Osteoblast (primary cell): ENCODE data around the gene GCSAM. TPM values are rescaled to one million over a fixed set of nuclear protein-coding genes. Genes with fewer than 3 reads are reported as not detected.

Experiments used
- DNase-seq: peaks from one replicate; pipeline ENCODE4 v3.0.0; 2011; ENCODE audit warnings: low spot score, mixed read lengths; ENCODE audit not compliant: insufficient read length; ENCODE audit errors: missing footprints
- H2AFZ ChIP-seq: 2 replicates; pipeline ENCODE4 v1.6.0; 2011; ENCODE audit warnings: mild to moderate bottlenecking, low read length
- H3K27ac ChIP-seq: 2 replicates; pipeline ENCODE4 v1.5.1; 2011; ENCODE audit warnings: mild to moderate bottlenecking, low read depth, low read length, moderate library complexity
- H3K27me3 ChIP-seq: 2 replicates; pipeline ENCODE4 v1.6.0; 2012; ENCODE audit warnings: mild to moderate bottlenecking, control low read depth, inconsistent platforms, low read length, moderate library complexity; ENCODE audit not compliant: insufficient read depth
- H3K36me3 ChIP-seq: 2 replicates; pipeline ENCODE4 v1.5.1; 2011; ENCODE audit warnings: mild to moderate bottlenecking, low read length, control low read depth, moderate library complexity; ENCODE audit not compliant: insufficient read depth
- H3K4me1 ChIP-seq: 2 replicates; pipeline ENCODE4 v1.5.1; 2011; ENCODE audit warnings: mild to moderate bottlenecking, low read length, control low read depth, moderate library complexity; ENCODE audit not compliant: insufficient read depth
- H3K4me2 ChIP-seq: 2 replicates; pipeline ENCODE4 v1.6.0; 2011; ENCODE audit warnings: mild to moderate bottlenecking, low read length; ENCODE audit not compliant: insufficient read depth
- H3K4me3 ChIP-seq: fragments of 200-600 bp; sonication (generic); 3 replicates; pipeline ENCODE4 v1.5.1; 2012; ENCODE audit warnings: mild to moderate bottlenecking, low read length, inconsistent platforms; ENCODE audit not compliant: insufficient read depth
- H3K79me2 ChIP-seq: 2 replicates; pipeline ENCODE4 v1.6.0; 2012; ENCODE audit warnings: mild to moderate bottlenecking, low read length, control low read depth, inconsistent platforms; ENCODE audit not compliant: insufficient read depth
- H3K9me3 ChIP-seq: 2 replicates; pipeline ENCODE4 v1.5.1; 2011; ENCODE audit warnings: low read depth, low read length, control low read depth
- H4K20me1 ChIP-seq: 2 replicates; pipeline ENCODE4 v1.6.0; 2012; ENCODE audit warnings: mild to moderate bottlenecking, low read length, control low read depth; ENCODE audit not compliant: insufficient read depth
- total RNA-seq: library from RNA; depleted of rRNA; stranded (reverse); fragments of >200 nt; gene quantifications from 2 replicates; pipeline ENCODE4 v1.2.3, GENCODE V29; 2012
- TF ChIP-seq, protein P1 (sequence below): IDR thresholded peaks from 2 replicates; pipeline ENCODE4 v1.5.1; 2011; ENCODE audit warnings: mild to moderate bottlenecking, low read depth, low read length, moderate library complexity; ENCODE audit errors: extremely low read depth

GCSAM gene
- total RNA-seq, 1 donor = 0.36 TPM

DNA sequence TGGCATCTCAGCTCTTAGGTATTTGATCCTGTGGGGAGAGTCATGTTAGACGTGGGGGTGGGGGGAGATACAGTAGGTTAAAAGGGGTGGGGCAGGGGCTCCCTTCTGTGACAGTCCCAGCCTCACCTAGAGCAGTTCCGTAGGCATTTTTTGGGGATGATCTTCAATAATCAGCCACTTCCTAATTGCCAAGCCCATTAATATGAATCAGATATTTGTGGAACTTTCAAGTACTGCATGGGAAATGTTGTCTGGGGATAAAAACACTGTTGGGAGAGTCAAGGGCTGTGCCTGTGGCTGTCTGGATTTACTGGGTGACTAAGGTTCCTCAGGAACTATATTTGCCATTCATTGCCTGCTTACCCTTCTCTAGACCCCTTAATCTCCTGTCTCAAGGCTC is 37.3 kb downstream of the GCSAM start:
- Histone ChIP-seq H3K79me2 (peaks cover 10% of the 10 kb centered on the region), H3K4me1 (peaks cover 26% of the 10 kb centered on the region), H3K36me3 (no peaks in the 10 kb centered on the region), H3K4me2 (no peak overlapping the region), H2AFZ (no peak overlapping the region), H3K27me3 (no peaks in the 10 kb centered on the region), H4K20me1 (no peaks in the 10 kb centered on the region), H3K27ac (no peak overlapping the region), H3K4me3 (no peak overlapping the region), H3K9me3 (no peaks in the 10 kb centered on the region)
- no peak for DNase-seq
- TF ChIP-seq, protein P1, sequence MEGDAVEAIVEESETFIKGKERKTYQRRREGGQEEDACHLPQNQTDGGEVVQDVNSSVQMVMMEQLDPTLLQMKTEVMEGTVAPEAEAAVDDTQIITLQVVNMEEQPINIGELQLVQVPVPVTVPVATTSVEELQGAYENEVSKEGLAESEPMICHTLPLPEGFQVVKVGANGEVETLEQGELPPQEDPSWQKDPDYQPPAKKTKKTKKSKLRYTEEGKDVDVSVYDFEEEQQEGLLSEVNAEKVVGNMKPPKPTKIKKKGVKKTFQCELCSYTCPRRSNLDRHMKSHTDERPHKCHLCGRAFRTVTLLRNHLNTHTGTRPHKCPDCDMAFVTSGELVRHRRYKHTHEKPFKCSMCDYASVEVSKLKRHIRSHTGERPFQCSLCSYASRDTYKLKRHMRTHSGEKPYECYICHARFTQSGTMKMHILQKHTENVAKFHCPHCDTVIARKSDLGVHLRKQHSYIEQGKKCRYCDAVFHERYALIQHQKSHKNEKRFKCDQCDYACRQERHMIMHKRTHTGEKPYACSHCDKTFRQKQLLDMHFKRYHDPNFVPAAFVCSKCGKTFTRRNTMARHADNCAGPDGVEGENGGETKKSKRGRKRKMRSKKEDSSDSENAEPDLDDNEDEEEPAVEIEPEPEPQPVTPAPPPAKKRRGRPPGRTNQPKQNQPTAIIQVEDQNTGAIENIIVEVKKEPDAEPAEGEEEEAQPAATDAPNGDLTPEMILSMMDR = no peak

- no peak for DNase-seq
- H3K9me3 ChIP-seq = no peaks in the 10 kb centered on the region
- peak overlapping the region; percentile 61 for H3K27ac ChIP-seq
- H3K4me2 ChIP-seq = peak overlapping the region; percentile 74
- peaks cover 26% of the 10 kb centered on the region for H3K4me1 ChIP-seq
- peak overlapping the region; percentile 76 for H2AFZ ChIP-seq
- H3K36me3 ChIP-seq = no peaks in the 10 kb centered on the region
- no peaks in the 10 kb centered on the region for H4K20me1 ChIP-seq
- H3K4me3 ChIP-seq = peak overlapping the region; percentile 37
- H3K79me2 ChIP-seq = peaks cover 24% of the 10 kb centered on the region
- no peaks in the 10 kb centered on the region for H3K27me3 ChIP-seq
- TF ChIP-seq, protein P1 = no peak
Measured at GRCh38 chr3:112093180-112093522, 39.9 kb downstream of the GCSAM start.

DNA sequence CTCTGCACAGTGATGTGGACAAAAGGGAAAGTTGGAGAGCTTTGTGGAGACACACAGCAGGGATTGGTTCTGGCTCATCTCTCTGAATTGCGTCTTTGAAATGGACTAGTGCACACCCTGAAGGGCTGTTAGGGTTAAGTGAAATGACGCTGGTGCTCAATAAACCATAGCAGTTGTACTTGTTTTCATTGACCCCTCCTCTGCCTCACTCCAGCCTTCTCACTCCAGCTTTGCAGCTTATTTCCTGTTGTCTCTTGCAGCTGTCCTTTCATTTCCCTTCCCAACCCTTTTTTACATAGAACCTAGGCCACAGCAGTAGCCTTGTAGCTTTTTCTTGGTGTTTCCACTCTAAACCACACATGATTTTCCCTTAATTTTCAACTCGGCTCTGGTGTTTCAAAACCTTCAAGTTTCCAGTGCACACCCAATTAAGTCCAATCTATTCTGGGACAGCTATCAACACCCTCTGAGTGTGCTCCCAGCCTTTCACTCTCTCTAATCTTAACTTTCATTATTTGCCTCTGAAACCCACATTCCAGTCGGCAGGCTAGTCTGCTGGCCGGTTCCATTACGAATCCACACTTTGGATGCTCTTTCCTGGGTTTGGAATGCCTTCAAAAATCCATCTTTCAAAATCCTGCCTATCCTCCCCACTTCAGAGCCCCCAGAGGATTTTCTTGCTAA is 40.4 kb downstream of the GCSAM start:
- H3K9me3 ChIP-seq = no peaks in the 10 kb centered on the region
- H3K27me3 ChIP-seq = no peaks in the 10 kb centered on the region
- peaks cover 25% of the 10 kb centered on the region for H3K4me1 ChIP-seq
- H2AFZ ChIP-seq = peak overlapping the region; percentile 76
- peak overlapping the region; percentile 37 for H3K4me3 ChIP-seq
- H3K4me2 ChIP-seq = peak overlapping the region; percentile 74
- no peaks in the 10 kb centered on the region for H4K20me1 ChIP-seq
- no peaks in the 10 kb centered on the region for H3K36me3 ChIP-seq
- H3K27ac ChIP-seq = peak overlapping the region; percentile 61
- peak; percentile 84 for DNase-seq
- TF ChIP-seq, protein P1 = no peak
- peaks cover 28% of the 10 kb centered on the region for H3K79me2 ChIP-seq

DNA sequence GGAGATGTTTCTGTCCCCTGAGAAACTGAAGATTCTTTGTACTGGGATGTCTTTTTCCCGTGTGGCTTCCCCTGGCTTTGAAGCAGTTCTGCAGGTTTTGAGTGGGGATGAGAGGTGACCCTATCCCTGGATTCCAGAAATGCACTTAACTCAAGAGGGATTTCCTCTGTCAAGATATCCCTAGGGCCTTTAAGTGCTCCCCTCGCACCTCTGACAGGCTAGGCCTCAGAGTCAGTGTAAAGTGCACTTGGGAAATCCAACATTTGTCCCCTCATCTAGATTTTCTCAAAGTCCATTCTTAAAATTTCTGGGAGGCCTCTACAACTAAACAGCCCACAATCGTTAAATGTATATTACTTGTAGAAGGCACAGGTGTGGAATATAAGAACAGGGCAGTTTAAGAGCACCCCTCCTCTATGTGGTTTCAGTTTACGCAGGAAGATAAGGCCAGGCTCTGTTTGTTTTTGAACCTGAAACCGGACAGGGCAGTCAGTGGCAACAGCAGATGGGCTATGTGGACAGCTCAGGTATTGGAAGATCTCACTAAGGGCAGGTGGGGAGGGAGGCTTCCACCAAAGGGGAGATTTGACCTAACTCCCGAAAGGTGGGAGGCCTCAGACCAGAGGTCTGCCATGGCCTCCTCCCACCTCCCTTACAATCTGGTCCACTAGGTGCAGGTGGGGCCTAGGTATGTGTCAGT is 42.0 kb downstream of the GCSAM start:
- no peaks in the 10 kb centered on the region for H3K9me3 ChIP-seq
- DNase-seq = no peak
- H3K4me2 ChIP-seq = no peak overlapping the region
- no peaks in the 10 kb centered on the region for H4K20me1 ChIP-seq
- H3K27me3 ChIP-seq = no peaks in the 10 kb centered on the region
- H3K79me2 ChIP-seq = peaks cover 29% of the 10 kb centered on the region
- H3K27ac ChIP-seq = no peak overlapping the region
- H3K4me1 ChIP-seq = peaks cover 33% of the 10 kb centered on the region
- TF ChIP-seq, protein P1 = no peak
- no peak overlapping the region for H3K4me3 ChIP-seq
- H3K36me3 ChIP-seq = no peaks in the 10 kb centered on the region
- no peak overlapping the region for H2AFZ ChIP-seq
